ENCODE data around the gene THBS3. TPM values are rescaled to one million over a fixed set of nuclear protein-coding genes. Genes with fewer than 3 reads are reported as not detected.
A peak's percentile ranks its signal among the peaks of the same experiment; 100 is the strongest.
"Not testable (repeated sequence)": the region's sequence is repeated elsewhere in the genome, so short reads cannot be mapped to it uniquely, and the experiment has no call there.

The THBS3 gene
- total RNA-seq, 1 donor from 2014 or later: 118 TPM

GRCh38 chr1:155195201-155196102 lies 12.2 kb downstream of the THBS3 start:
- TF ChIP-seq CTCF (IDR thresholded peaks at IDR 0.05): no peak
- peaks cover 40% of the 10 kb centered on the region for H3K4me1 Mint-ChIP-seq (ENCODE audit: low read depth)
- peak overlapping the region; percentile 92 for H3K27ac Mint-ChIP-seq (ENCODE audit: unreplicated experiment)
- DNase-seq (ENCODE audit: low spot score): peak; percentile 67
- peak overlapping the region; percentile 78 for H3K4me3 Mint-ChIP-seq (ENCODE audit: unreplicated experiment)
- peaks cover 17% of the 10 kb centered on the region for H3K36me3 Mint-ChIP-seq (ENCODE audit: low read depth)
- no peaks in the 10 kb centered on the region for H3K9me3 Mint-ChIP-seq (ENCODE audit: low read depth)
- no peaks in the 10 kb centered on the region for H3K27me3 Mint-ChIP-seq (ENCODE audit: low read depth)

- DNase-seq (ENCODE audit: low spot score); H3K9me3 Mint-ChIP-seq (ENCODE audit: low read depth); H3K27me3 Mint-ChIP-seq (ENCODE audit: low read depth): not testable (repeated sequence)
- H3K4me3 Mint-ChIP-seq (ENCODE audit: unreplicated experiment): peak overlapping the region; percentile 85
- H3K36me3 Mint-ChIP-seq (ENCODE audit: low read depth): peaks cover 13% of the 10 kb centered on the region
- H3K4me1 Mint-ChIP-seq (ENCODE audit: low read depth): peaks cover 40% of the 10 kb centered on the region
- H3K27ac Mint-ChIP-seq (ENCODE audit: unreplicated experiment): peak overlapping the region; percentile 98
Observed at GRCh38 chr1:155193991-155194240, 13.8 kb downstream of the THBS3 start.

DNA sequence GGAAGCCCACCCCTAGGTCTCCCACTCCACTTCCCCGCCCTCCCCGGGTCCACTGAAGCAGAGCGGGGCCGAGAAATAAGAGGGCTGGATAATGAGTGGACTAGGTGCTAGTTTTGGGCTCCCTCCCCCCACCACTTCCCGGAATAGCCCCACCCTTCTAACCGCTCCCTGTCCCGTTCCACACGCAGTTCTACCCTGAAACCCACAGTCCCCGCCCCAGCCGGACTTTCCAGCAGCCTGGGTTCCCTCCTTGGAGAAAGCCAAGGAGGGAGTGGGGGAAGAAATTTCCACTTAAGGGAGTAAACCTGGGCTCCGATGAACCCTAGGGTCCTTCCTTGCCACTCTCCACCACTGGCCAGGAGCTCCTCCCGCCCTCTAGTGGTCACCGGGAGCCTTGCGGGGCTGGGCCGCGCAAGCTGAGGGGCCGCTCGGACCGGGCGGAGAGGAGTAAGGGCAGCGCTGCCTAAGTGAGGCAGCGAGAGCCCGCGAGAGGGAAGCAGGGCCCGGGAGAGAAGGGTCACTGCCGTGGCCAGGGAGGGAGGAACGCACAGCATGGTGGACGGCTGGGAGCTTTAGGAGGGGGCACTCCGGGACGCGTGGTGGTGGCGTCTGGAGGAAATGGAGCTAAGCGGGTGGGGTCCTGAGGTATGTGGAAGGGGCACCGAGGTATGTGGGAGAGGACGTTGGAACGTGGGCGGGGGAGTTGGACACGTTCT lies 14.3 kb downstream of the THBS3 start:
- Mint-ChIP-seq H3K27me3 (ENCODE audit: low read depth) (no peaks in the 10 kb centered on the region), H3K4me3 (ENCODE audit: unreplicated experiment) (peak overlapping the region; percentile 85), H3K36me3 (ENCODE audit: low read depth) (peaks cover 13% of the 10 kb centered on the region), H3K9me3 (ENCODE audit: low read depth) (no peaks in the 10 kb centered on the region), H3K4me1 (ENCODE audit: low read depth) (peaks cover 40% of the 10 kb centered on the region), H3K27ac (ENCODE audit: unreplicated experiment) (peak overlapping the region; percentile 98)
- peak; percentile 100 for TF ChIP-seq CTCF (IDR thresholded peaks at IDR 0.05)
- peak; percentile 95 for DNase-seq (ENCODE audit: low spot score)

DNA sequence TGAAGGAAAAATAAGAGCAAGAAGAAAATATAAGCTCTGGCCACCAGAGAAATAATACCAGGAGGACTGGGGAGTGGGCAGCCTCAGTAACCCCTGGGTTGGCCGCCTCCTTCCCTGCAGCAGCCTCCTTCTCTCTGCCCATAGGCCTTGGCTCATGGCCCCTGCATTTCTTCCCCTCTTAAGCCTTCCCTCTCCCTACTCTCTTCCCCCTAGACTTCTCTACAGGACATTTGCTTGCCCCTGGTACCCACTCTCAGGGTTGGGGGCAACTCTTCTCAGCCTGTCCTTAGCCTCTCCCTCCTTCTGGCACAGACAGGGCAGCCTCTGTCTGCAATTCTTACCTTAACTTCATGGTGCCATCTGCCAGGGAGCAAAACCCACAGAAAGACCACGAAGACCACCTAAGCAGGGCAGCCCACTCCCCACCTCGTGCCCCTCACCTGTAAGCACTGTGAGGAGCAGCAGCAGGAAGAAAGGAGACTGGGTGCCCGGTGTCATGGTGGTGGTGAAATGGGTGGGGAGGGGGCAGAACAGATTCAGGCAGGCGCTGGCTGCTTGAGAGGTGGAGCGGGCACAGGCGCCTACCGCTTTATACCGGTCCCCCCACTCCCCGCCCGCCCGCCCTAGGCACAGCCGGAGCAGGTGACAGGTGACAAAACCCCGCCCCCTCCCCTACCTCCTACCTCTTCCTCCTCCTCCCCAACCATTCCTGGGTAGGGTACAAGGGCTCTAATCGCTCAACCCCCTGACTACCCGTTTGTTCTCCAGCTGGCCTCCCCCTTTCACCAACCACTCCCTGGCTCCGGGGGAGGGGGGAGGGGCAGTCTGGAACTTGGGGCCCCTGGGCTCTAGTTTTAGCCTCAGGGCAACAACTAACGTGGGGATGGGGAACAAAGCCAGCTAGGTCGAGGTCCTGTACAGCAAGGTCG lies 15.1 kb downstream of the THBS3 start:
- peaks cover 6% of the 10 kb centered on the region for H3K36me3 Mint-ChIP-seq (ENCODE audit: low read depth)

GRCh38 chr1:155191904-155192303 lies 15.8 kb downstream of the THBS3 start:
- TF ChIP-seq CTCF (IDR thresholded peaks at IDR 0.05): no peak
- Mint-ChIP-seq H3K9me3 (ENCODE audit: low read depth) (no peaks in the 10 kb centered on the region), H3K4me3 (ENCODE audit: unreplicated experiment) (no peak overlapping the region), H3K27me3 (ENCODE audit: low read depth) (no peaks in the 10 kb centered on the region), H3K27ac (ENCODE audit: unreplicated experiment) (peak overlapping the region; percentile 80), H3K36me3 (ENCODE audit: low read depth) (peaks cover 4% of the 10 kb centered on the region), H3K4me1 (ENCODE audit: low read depth) (peaks cover 47% of the 10 kb centered on the region)
- peak; percentile 87 for DNase-seq (ENCODE audit: low spot score)

More for the DNA sequence above, 15.1 kb downstream of the THBS3 start:
- Mint-ChIP-seq H3K4me1 (ENCODE audit: low read depth) (peaks cover 45% of the 10 kb centered on the region), H3K4me3 (ENCODE audit: unreplicated experiment) (peak overlapping the region; percentile 85), H3K27me3 (ENCODE audit: low read depth) (no peaks in the 10 kb centered on the region), H3K9me3 (ENCODE audit: low read depth) (no peaks in the 10 kb centered on the region), H3K27ac (ENCODE audit: unreplicated experiment) (peak overlapping the region; percentile 98)
- no peak for TF ChIP-seq CTCF (IDR thresholded peaks at IDR 0.05)
- DNase-seq (ENCODE audit: low spot score): no peak

DNA sequence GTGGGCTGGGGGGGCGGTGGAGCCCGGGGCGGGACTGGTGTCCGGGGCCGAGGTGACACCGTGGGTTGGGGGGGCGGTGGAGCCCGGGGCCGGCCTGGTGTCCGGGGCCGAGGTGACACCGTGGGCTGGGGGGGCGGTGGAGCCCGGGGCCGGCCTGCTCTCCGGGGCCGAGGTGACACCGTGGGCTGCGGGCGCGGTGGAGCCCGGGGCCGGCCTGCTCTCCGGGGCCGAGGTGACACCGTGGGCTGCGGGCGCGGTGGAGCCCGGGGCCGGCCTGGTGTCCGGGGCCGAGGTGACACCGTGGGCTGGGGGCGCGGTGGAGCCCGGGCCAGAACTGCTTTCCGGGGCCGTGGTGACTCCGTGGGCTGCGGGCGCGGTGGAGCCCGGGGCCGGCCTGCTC lies 17.8 kb downstream of the THBS3 start:
- H3K4me1 Mint-ChIP-seq (ENCODE audit: low read depth): peaks cover 35% of the 10 kb centered on the region
- not testable (repeated sequence) for H3K9me3 Mint-ChIP-seq (ENCODE audit: low read depth); H3K27ac Mint-ChIP-seq (ENCODE audit: unreplicated experiment); H3K4me3 Mint-ChIP-seq (ENCODE audit: unreplicated experiment); H3K27me3 Mint-ChIP-seq (ENCODE audit: low read depth); H3K36me3 Mint-ChIP-seq (ENCODE audit: low read depth)
- peak; percentile 91 for DNase-seq (ENCODE audit: low spot score)
